ENCODE measurements around the gene PLEKHA1.

GRCh38 chr10:122388287-122388997 is 13.9 kb downstream of the PLEKHA1 start:
- TF ChIP-seq SIN3A (IDR thresholded peaks at IDR 0.05; ENCODE audit: borderline replicate concordance, insufficient read depth, low read length) (no peak), REST (IDR thresholded peaks at IDR 0.05; ENCODE audit: insufficient read depth in 1 of 2, low read depth in 2 of 2, low read length in 2 of 2) (no peak), POLR2AphosphoS5 (IDR thresholded peaks at IDR 0.05; ENCODE audit: low read depth, low read length) (no peak), TAF1 (IDR thresholded peaks at IDR 0.05; ENCODE audit: borderline replicate concordance, insufficient read depth, low read length) (no peak)

All from PFSK-1 (cell line).